ENCODE measurements around the gene PAK6.

The PAK6 gene

DNA sequence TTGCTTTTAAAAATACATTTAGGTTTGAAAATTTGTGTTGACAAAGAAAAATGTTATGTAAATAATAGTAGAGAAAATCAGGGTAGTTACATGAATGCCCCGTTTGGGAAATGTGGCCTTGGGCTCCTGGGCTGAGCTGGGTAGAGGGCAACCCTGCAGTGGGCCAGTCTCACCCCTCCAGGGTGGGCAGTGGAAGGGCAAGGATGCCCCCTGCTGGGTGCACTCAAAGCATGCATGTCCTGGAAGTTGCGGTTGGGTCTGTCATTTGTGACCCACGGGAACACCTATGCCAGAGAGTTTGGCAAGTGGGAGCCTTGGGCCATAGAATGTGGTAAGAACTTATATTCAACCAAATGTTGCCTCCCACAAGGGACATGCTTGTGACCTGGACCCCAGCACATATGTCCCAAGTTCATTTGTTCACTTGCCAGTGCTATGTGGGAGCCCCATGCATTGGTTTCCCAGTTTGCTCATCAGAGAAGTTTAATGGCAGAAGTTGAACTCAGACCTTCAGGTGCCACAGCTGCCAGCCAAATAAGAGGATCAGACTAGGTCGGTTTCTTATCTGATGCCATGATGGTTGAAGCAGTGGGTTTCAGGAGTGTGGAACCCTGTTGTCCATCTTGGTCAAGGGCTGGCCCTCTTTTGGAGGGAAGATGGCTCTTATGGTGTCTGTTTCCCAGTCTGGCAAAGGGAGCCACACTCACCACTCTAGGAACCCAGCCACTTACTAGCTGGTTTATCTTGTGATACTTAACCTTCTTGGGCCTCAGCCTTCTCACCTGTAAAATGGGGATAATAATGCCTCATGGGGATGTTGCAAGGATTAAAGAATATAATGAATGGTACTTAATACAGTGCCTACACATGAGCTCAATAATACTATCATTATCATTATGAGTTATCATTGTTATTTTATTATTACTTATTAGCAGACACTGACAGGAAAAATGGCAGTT is 71.4 kb downstream of the PAK6 start:
- DNase-seq (ENCODE audit: low read depth in 2 of 2): peak; percentile 39 to 61

DNA sequence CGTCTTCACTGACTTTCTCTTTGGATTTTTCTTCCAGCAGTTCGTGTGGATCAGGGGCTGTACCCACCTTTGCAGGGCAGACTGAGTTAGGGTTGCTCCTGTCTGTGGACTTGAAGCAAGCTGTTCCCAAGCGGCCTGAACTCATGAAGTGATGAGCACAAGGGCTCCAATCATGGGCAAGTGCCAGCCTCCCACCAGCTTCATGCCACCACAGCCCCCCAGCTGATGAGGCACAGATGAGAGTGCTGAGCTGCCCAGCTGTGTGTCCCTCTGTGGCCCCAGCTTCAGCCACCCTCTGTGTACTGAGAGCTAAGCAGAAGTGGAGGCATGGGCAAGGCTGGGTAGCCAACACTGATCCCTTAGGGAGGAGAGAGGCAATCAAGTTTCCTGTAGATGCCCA is 72.1 kb downstream of the PAK6 start:
- no peak for DNase-seq (ENCODE audit: low read depth in 2 of 2)

DNA sequence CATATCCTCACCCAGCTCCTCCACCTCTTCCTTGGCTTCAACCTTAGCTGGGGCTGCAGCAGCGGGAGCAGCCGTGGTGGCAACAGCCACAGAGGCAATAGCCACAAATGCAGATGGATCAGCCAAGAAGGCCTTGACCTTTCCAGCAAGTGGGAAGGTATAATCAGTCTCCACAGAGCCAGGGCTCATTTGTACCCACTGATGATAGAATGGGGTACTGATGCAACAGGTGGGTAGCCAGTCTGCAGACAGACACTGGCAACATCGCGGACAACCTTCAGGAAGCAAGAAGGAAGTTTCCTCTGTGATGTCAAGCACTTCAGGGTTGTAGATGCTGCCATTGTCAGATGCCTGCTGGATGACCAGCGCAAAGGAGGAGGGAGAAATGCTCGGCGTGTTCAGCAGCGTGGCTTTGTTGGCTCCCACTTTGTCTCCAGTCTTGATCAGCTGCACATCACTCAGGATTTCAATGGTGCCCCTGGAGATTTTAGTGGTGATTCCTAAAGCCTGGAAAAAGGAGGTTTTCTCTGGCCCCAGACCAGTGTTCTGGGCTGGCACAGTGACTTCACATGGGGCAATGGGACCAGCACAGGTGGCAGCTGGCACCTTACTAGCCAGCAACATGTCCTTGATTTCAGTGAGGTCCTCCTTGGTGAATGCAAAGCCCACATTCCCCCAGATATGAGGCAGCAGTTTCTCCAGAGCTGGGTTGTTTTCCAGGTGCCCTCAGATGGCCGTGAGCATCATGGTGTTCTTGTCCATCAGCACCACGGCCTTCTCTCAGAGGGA is 73.7 kb downstream of the PAK6 start:
- DNase-seq (ENCODE audit: low read depth in 2 of 2): no peak

GRCh38 chr15:40313531-40314398 is 74.9 kb downstream of the PAK6 start:
- no peak for DNase-seq (ENCODE audit: low read depth in 2 of 2)

GRCh38 chr15:40314723-40315276 is 75.9 kb downstream of the PAK6 start:
- no peak for DNase-seq (ENCODE audit: low read depth in 2 of 2)

DNA sequence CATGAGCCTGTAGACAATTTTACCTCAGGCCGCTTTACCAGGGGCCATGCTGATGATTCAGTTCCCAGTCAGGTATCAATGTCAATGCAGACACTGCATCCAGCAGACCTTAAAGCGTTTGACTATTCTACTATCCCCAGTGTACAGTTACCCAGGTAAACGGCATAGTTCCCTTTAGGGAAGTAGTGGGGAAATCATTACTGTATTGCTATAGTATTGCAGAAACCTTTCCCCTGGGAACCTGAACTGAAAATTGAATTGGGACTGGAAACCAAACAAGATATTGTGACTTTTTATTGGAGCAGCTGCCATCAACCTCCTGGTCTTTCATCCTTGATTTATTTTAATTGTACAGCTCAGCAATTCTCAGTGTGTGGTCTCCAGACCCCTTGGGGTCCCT is 78.1 kb downstream of the PAK6 start:
- no peak for DNase-seq (ENCODE audit: low read depth in 2 of 2)

DNA sequence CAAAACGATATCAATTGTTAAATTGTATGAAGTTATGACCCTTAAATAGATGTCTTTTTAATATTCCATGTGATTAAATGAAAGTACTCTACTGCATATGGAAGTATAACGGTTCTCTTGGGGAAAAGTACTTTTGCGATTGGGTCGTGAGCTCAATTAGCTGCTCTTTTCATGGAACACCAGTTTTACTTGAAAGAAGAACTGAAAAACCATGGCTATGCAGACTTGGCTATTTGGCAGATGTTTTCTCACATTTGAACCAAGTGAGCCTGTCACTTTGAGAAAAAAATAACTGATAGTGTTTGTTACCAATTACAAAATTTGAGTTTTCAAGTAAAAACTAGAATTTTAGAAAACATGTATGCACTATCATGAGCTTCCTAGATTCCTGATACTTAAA is 78.7 kb downstream of the PAK6 start:
- no peak for DNase-seq (ENCODE audit: low read depth in 2 of 2)

DNA sequence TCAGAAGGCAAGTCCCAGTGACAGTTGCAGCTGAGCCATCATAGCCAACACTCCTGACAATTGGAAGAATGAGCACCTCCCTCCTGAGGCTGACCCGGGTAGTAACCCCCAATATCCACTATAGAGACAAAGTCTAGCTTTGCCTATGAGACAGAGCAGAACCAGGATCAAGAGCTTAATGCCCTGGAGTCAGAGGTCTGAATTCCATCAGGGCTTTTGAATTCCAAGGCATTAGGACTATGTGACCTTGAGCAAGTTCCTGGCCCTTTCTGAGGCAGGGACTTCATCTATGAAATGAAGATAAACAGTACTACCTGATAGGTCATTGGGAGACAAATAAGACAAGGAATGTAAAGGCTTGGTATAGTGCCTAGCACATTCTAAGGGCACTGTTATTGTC is 81.5 kb downstream of the PAK6 start:
- no peak for DNase-seq (ENCODE audit: low read depth in 2 of 2)

DNA sequence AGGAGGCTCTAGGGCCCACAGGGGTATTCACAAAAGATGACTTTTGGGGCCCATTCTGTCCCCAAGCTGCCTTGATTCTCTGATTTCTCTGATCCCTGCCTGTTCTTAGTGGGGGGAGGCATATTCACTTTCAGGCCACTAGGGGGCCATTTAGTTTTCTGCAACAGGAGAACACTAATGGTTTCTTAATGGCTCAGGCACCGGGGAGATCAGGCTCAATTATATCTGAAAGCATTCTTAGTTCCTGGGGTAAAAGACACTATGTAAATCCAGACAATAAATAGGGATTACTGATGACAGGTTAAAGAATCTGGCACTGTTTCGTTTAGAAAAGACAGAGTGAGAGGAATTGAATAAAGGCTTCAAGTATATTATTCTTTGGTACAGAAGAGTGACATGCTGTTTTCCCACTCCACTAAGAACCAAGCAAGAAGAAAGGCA is 82.1 kb downstream of the PAK6 start:
- peak in 1 of 2 donors; percentile 32 for DNase-seq (ENCODE audit: low read depth in 2 of 2)

DNA sequence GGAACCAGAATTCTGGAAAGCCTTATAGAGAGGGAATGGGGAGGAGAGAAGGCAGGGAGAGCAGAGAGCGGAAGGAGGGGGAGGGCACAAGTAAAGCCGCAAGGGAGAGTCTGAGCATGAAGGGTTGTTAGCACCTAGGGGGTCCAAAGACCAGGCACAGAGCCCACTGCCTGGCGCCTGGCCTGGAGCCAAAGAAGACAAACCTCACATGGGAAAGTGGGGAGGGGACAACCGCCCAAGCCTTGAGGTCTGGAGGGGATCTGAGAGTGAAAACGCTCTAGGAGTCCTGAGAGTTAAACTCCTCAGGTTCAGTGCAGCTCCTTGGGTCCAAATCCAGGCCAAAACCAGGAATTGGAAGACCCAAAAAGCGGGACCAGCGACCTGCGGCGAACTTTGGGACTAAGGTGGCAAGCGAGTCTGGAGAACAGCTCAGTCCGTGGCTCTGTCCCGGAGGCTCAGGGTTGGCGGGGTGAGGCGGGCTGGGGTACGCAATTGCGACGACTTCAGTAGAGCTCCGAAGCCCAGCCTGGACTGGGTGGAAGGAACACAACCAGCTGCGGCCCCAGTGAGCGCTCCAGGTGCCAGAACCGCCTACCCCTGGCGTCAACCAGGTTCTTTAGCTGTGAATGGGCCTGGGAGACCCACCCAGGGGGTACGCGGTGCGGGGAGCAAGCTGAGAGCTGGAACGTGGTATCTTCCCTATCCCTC is 83.8 kb downstream of the PAK6 start:
- no peak for DNase-seq (ENCODE audit: low read depth in 2 of 2)

- peak; percentile 78 to 80 for DNase-seq (ENCODE audit: low read depth in 2 of 2)
Measured at GRCh38 chr15:40323239-40323952, 84.5 kb downstream of the PAK6 start, which contains the start of gene INAFM2. INAFM2 (plus strand) TSS chr15:40323692; CDS start chr15:40324056, 364 bp downstream.

DNA sequence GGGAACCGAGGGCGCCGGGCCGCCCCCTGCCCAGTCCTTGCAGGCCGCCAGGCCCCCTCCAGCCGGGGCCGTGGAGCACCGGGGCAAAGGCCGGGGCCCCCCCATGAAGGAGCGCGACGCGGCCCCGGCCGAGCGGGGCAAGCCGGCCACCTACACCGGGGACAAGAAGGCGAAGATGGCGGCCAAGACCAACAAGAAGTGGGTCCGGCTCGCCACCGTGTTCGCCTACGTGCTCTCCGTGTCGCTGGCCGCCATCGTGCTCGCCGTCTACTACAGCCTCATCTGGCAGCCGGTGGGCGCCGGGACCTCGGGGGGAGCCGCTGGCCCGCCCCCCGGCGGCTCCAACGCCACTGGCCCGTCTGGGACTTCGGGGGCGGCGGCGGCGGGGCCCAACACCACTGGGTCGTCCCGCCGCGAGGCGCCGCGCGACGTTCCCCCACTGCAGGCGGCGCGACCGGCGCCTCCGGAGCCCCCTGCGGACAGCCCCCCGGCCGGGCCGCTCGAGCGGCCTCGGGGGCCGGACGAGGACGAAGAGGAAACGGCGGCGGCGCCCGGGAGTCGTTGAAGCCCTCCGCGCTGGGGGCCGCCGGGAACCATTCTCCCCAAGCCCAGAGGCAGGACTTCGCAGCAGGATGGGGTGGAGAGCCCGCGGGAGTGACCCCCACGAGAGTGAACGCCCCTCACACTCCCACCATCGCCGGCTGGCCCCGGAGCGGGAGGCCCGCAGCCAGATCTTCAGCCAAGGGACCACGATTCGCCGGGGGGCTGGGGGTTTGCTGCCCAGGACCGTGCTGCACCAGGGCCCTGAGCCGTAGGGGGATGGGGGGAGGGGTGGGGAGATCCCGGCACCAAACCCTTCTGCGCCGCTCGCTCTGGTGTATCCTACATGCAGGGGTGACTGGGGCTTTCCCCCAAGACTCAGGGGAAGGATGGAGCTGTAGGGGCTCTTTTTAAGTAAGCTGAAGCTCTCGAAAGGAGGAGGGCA is 85.4 kb downstream of the PAK6 start:
- no peak for DNase-seq (ENCODE audit: low read depth in 2 of 2)

DNA sequence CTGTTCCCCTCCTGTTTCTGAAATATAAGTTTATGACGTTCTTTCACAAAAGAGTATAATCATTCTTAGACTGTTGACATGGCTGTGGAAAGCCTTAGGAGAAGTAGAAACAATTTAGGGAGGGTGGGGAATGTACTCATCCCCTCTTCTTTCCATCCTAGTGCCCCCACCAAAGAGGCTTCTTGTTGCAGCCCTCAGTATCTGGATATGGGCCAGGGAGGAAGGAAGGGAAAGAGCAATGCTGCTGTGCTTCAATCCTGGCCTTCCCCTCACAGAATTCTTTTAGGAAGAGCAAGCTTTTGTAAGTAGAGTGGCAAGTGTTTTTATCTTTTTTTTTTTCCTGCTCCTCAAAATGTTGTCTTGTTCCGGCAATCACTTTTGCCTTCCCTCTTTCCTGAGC is 86.3 kb downstream of the PAK6 start:
- DNase-seq (ENCODE audit: low read depth in 2 of 2): no peak

DNA sequence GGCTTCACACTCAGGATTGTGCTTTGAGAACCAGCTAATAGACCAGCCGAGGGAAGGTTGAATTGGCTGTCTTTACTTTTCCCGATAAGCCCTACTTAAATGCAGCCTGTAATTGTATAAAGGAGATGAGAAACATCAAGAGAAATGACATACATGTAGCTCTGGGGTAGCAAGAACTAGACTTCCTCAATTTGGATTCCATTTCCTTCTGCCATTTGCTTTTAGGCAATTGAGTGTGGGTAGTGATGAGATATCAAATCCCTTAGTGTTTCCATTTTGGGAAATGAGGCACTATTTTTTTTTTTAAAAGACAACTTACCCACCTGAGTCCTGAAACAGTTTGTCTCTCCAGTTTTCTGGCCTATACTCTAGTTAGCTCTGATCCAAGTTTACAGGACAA is 86.8 kb downstream of the PAK6 start:
- DNase-seq (ENCODE audit: low read depth in 2 of 2): no peak

Measured in stimulated activated CD4-positive, alpha-beta T cell treated with anti-CD3 and anti-CD28 coated beads, Interleukin-15, amount 100 ng/mL, for 48 hours (primary cell).